ENCODE measurements around the gene FAM240B. TPM values are rescaled to one million over a fixed set of nuclear protein-coding genes. Genes with fewer than 3 reads are reported as not detected.

Gene FAM240B
- polyA plus RNA-seq (ENCODE audit: low read depth in 6 of 6), result not detected

- DNase-seq (no peak), ATAC-seq (ENCODE audit: low read depth in 2 of 2) (no peak)
- H3K9me3 Mint-ChIP-seq, result peaks cover 0 to 4% (median 2%) of the 10 kb centered on the region in 7 donors
- H3K27me3 Mint-ChIP-seq, result peaks cover 0 to 6% (median 5%) of the 10 kb centered on the region in 3 donors
- H3K4me3 Mint-ChIP-seq, result peak within 1 kb of the TSS in 1 of 8 donors; percentile 41
- no peaks in the 10 kb centered on the region for H3K4me1 Mint-ChIP-seq
- H3K27ac Mint-ChIP-seq, result no peak within 1 kb of the TSS
- H3K36me3 Mint-ChIP-seq, result no peaks in the 10 kb centered on the region
These were observed at the start of gene FAM240B for GRCh38 chr9:38720083-38720745. Gene FAM240B, minus strand, starts transcription at chr9:38720133. Its CDS starts 16,134 bp downstream, at chr9:38703999.

GRCh38 chr9:38768351-38768761 is 48.4 kb upstream of the FAM240B start:
- ATAC-seq (ENCODE audit: low read depth in 2 of 2), result no peak
- Mint-ChIP-seq H3K9me3 (peaks cover 3 to 27% (median 6%) of the 10 kb centered on the region in 7 donors), H3K27ac (no peak overlapping the region), H3K27me3 (peaks cover 0 to 9% (median 0%) of the 10 kb centered on the region in 3 donors), H3K4me3 (no peak overlapping the region), H3K36me3 (peaks cover 0 to 4% of the 10 kb centered on the region in 2 donors), H3K4me1 (no peaks in the 10 kb centered on the region)
- DNase-seq, result no peak

DNA sequence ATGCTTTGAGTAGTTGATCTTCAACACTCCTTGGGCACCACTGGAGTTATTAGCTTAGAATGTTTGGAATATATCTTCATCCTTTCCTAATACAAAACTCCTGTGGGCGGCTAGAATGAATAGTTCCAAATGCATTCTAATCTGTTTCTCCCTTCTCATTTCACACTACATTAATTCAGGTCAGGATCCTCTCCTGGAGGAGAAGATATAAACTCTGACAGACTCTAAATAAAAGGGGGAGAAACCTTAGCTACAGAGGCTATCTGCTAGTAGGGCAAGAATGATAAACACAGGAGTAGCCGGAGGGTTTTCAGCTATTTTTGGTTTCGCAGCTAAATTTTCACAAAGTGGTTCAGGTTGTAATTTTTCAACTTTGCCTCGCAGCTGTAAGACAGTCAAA is 45.2 kb upstream of the FAM240B start:
- ATAC-seq (ENCODE audit: low read depth in 2 of 2) (no peak), DNase-seq (no peak)
- no peaks in the 10 kb centered on the region for H3K4me1 Mint-ChIP-seq
- peaks cover 3 to 27% (median 6%) of the 10 kb centered on the region in 7 donors for H3K9me3 Mint-ChIP-seq
- H3K36me3 Mint-ChIP-seq, result peaks cover 0 to 4% of the 10 kb centered on the region in 2 donors
- H3K27ac Mint-ChIP-seq, result no peak overlapping the region
- no peak overlapping the region for H3K4me3 Mint-ChIP-seq
- H3K27me3 Mint-ChIP-seq, result peaks cover 0 to 9% (median 3%) of the 10 kb centered on the region in 3 donors

GRCh38 chr9:38761999-38762398 is 42.1 kb upstream of the FAM240B start:
- Mint-ChIP-seq H3K27me3 (peaks cover 0 to 9% (median 3%) of the 10 kb centered on the region in 3 donors), H3K4me1 (no peaks in the 10 kb centered on the region), H3K4me3 (no peak overlapping the region), H3K9me3 (peaks cover 0 to 9% (median under 1%) of the 10 kb centered on the region in 7 donors), H3K36me3 (no peaks in the 10 kb centered on the region), H3K27ac (no peak overlapping the region)
- ATAC-seq (ENCODE audit: low read depth in 2 of 2) (no peak), DNase-seq (no peak)

DNA sequence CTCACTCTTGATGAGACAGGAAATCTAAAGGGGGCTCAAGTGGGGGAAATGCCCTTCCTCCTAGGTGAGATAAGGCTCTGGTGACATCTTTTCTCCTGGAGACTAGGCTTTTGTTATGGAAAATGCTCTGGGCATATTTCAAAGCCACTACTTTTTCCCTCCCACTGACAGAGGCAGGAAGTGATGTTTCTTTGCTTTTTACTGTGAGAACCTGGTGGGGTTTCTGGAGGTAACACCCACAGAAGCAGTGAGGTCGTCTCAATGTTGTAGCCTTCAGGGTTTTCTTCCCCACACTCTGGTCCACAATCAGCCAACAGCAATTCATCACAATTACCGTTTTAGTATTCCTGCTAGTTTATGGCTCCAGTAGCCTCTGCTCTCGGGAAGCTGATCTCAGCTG is 41.4 kb upstream of the FAM240B start:
- ATAC-seq (ENCODE audit: low read depth in 2 of 2), result no peak
- no peaks in the 10 kb centered on the region for H3K36me3 Mint-ChIP-seq
- no peaks in the 10 kb centered on the region for H3K4me1 Mint-ChIP-seq
- peaks cover 0 to 9% (median 3%) of the 10 kb centered on the region in 3 donors for H3K27me3 Mint-ChIP-seq
- no peak for DNase-seq
- no peak overlapping the region for H3K4me3 Mint-ChIP-seq
- H3K9me3 Mint-ChIP-seq, result peaks cover 0 to 6% (median 0%) of the 10 kb centered on the region in 7 donors
- no peak overlapping the region for H3K27ac Mint-ChIP-seq

DNA sequence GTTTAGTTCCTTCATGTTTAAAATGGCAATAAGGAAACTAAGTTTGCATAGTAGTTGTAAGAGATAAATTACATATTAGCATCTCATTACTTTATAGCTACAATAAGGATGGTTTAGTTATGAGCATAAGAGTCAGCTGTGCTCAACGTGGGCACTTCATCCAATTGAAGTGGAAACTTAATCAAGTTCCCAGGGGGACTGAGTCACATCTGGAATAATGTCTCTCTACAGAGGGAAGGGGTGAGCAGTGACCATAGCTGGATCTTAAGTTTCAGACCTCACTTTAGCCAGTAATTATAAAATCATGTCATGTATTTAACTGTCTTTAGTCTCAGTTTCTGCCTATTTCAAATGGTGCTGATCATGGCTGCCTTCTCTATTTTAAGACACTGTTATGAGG is 36.8 kb upstream of the FAM240B start:
- H3K27ac Mint-ChIP-seq, result no peak overlapping the region
- H3K4me3 Mint-ChIP-seq, result no peak overlapping the region
- H3K4me1 Mint-ChIP-seq, result no peaks in the 10 kb centered on the region
- ATAC-seq (ENCODE audit: low read depth in 2 of 2), result no peak
- no peaks in the 10 kb centered on the region for H3K36me3 Mint-ChIP-seq
- H3K9me3 Mint-ChIP-seq, result no peaks in the 10 kb centered on the region
- no peak for DNase-seq
- H3K27me3 Mint-ChIP-seq, result peaks cover 0 to 6% (median under 1%) of the 10 kb centered on the region in 3 donors

DNA sequence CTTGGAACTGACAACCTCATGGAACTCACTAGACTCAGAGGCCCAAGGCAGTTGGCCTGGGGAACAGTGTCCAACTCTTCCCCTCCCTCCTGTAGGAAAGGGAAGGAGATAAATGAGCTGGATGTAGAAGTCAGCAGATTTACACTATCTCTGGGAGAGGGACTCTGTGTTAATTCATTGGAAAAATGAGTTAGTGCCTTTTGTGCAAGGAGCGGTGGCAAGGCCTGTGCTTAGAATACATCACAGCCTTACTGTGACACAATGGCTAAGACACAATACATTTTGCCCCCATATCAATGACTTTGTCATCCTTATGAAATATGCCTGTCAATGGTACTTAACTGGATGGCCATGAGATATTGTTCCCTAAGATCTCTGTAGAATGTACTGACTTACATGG is 28.0 kb upstream of the FAM240B start:
- H3K27me3 Mint-ChIP-seq, result peaks cover 2 to 6% (median 4%) of the 10 kb centered on the region in 3 donors
- H3K4me1 Mint-ChIP-seq, result no peaks in the 10 kb centered on the region
- ATAC-seq (ENCODE audit: low read depth in 2 of 2) (no peak), DNase-seq (no peak)
- H3K9me3 Mint-ChIP-seq, result no peaks in the 10 kb centered on the region
- no peak overlapping the region for H3K4me3 Mint-ChIP-seq
- no peak overlapping the region for H3K27ac Mint-ChIP-seq
- no peaks in the 10 kb centered on the region for H3K36me3 Mint-ChIP-seq

DNA sequence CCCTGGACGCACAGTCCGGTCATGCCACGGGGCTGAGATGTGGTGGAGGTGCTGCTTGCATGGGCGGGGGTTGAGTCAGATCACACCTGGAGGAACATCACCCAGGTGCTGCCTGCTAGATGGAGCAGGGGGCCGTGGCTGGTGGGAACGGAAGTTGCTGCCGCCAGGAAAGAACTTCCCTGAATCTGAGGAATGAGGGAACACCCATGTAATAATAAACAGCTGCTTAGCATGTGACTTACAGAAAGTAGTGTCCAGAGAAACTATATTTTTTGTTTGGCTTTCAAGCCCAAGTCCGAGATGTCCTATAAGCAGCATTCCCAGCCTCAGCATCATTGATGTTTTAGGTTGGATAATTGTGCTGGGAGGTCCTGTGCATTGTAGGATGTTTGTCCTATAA is 27.1 kb upstream of the FAM240B start:
- Mint-ChIP-seq H3K4me3 (peak overlapping the region in 1 of 8 donors; percentile 70), H3K27ac (no peak overlapping the region), H3K9me3 (peaks cover 0 to 3% (median 0%) of the 10 kb centered on the region in 7 donors), H3K4me1 (no peaks in the 10 kb centered on the region), H3K36me3 (no peaks in the 10 kb centered on the region), H3K27me3 (peaks cover under 1 to 9% (median 4%) of the 10 kb centered on the region in 3 donors)
- DNase-seq (no peak), ATAC-seq (ENCODE audit: low read depth in 2 of 2) (no peak)

DNA sequence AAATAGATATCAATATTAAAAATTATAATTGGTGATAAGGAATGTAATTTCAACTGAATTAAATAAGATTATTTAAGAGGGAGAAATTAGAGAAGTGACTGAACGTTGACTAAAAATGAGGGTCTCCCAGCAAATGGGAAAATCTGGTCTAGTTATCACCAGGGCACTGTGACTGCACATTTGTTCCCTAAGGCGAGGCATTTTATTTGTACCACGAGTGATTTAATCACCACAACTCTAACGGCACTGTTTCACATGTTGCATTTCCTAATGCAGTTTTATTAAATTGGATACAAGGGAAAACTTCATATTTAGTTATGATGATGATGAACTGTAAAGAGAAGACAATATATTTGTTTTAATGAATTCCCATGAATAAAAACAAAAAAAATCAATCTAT is 26.4 kb upstream of the FAM240B start:
- ATAC-seq (ENCODE audit: low read depth in 2 of 2) (no peak), DNase-seq (no peak)
- Mint-ChIP-seq H3K4me3 (no peak overlapping the region), H3K36me3 (no peaks in the 10 kb centered on the region), H3K27ac (no peak overlapping the region), H3K9me3 (peaks cover 0 to 3% (median 0%) of the 10 kb centered on the region in 7 donors), H3K27me3 (peaks cover under 1 to 9% (median 4%) of the 10 kb centered on the region in 3 donors), H3K4me1 (no peaks in the 10 kb centered on the region)

DNA sequence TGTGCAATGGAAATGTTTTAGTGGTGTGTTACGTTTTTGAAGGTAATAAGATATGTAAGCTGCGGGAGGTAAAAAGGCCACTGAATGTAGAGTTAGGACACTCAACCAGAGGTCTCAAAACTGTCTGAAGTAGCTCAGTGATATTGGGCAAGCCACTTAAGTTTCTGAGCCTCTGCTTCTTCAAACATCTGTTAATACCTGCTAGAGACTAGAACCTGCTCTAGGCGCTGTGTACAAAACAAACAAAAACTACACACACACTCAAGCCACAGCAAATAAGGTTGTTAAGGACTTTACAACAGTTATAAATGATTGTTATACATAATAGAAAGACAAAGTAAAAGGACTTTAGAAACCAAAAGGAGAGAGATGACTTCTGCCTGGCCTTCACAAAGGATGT is 24.6 kb upstream of the FAM240B start:
- Mint-ChIP-seq H3K36me3 (no peaks in the 10 kb centered on the region), H3K27me3 (peaks cover 6 to 13% (median 9%) of the 10 kb centered on the region in 3 donors)

DNA sequence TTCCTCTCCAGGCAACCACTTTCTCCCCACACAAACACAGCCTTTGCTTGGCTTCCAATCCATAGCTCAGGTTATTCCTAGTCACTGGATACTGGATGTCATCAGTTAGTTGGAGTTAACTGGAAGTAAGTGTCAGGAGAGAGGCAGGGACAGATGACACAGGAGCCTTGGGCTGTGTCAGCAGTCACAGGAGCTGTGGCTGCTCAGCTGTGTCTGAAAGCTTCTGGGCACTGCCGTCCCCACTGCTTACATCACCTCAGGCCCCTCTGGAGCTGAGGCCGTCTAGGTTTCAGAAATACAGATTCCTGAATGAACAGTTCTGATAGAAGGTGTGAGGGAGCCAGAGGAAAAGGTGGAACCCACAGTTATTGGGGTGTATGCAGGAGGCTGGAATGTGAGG is 17.3 kb upstream of the FAM240B start:
- no peak overlapping the region for H3K4me3 Mint-ChIP-seq
- H3K27me3 Mint-ChIP-seq, result peaks cover under 1 to 10% (median 6%) of the 10 kb centered on the region in 3 donors
- DNase-seq, result no peak
- no peak overlapping the region for H3K27ac Mint-ChIP-seq
- no peak for ATAC-seq (ENCODE audit: low read depth in 2 of 2)
- no peaks in the 10 kb centered on the region for H3K36me3 Mint-ChIP-seq
- no peaks in the 10 kb centered on the region for H3K4me1 Mint-ChIP-seq
- peaks cover 0 to 2% (median 0%) of the 10 kb centered on the region in 7 donors for H3K9me3 Mint-ChIP-seq

More for the DNA sequence above, 24.6 kb upstream of the FAM240B start:
- H3K4me3 Mint-ChIP-seq, result no peak overlapping the region
- H3K9me3 Mint-ChIP-seq, result peaks cover 0 to 3% (median 0%) of the 10 kb centered on the region in 7 donors
- H3K4me1 Mint-ChIP-seq, result no peaks in the 10 kb centered on the region
- DNase-seq, result no peak
- no peak for ATAC-seq (ENCODE audit: low read depth in 2 of 2)
- no peak overlapping the region for H3K27ac Mint-ChIP-seq

GRCh38 chr9:38734831-38735230 is 14.9 kb upstream of the FAM240B start:
- Mint-ChIP-seq H3K9me3 (peaks cover 0 to 6% (median 0%) of the 10 kb centered on the region in 7 donors), H3K36me3 (no peaks in the 10 kb centered on the region), H3K27ac (no peak overlapping the region), H3K4me1 (no peaks in the 10 kb centered on the region), H3K4me3 (no peak overlapping the region), H3K27me3 (peaks cover 0 to 11% (median 0%) of the 10 kb centered on the region in 3 donors)
- ATAC-seq (ENCODE audit: low read depth in 2 of 2), result no peak
- no peak for DNase-seq

DNA sequence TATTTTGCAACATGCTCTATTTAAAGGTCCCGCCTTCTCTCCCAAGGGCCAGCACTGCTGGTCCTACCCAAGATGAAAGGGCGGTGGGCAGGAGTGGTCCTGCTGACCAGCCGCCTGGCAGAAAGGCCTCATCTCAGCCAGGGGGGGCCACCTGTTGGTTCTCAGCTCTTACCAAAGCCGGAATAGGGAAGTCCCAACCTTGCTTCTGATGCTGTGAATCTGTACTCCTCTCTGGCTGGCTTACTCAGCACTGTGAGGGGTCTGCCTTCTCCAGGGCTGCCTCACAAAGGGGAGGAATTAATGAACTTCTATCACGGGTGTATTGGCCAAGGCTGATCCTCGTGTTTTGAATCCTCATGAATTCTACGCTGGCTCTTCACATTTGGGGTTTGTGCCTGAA is 13.6 kb upstream of the FAM240B start:
- H3K27ac Mint-ChIP-seq, result no peak overlapping the region
- DNase-seq (no peak), ATAC-seq (ENCODE audit: low read depth in 2 of 2) (no peak)
- peaks cover 0 to 12% (median 8%) of the 10 kb centered on the region in 3 donors for H3K27me3 Mint-ChIP-seq
- no peaks in the 10 kb centered on the region for H3K4me1 Mint-ChIP-seq
- no peaks in the 10 kb centered on the region for H3K36me3 Mint-ChIP-seq
- peaks cover 0 to 6% (median 0%) of the 10 kb centered on the region in 7 donors for H3K9me3 Mint-ChIP-seq
- no peak overlapping the region for H3K4me3 Mint-ChIP-seq

DNA sequence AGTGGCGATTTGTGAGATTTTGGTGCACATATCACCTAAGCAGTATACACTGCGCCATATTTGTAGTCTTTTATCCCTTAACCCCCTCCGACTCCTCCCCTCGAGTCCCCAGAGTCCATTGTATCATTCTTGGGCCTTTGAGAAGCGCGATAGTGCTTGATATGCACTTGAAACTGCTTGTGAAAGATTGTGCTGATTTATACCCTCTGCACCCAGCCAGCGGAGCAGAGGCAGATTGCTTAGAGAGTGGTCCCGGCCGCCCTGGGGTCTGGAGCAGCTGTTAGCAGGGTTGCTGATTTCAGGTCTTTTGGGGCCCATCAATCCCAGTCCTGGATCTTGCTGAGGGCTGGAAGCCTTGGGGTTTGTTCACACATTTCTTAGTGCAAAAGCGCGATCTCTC is 13.0 kb upstream of the FAM240B start:
- Mint-ChIP-seq H3K4me1 (no peaks in the 10 kb centered on the region), H3K4me3 (no peak overlapping the region), H3K36me3 (no peaks in the 10 kb centered on the region), H3K27ac (no peak overlapping the region), H3K9me3 (peaks cover 0 to 6% (median 0%) of the 10 kb centered on the region in 7 donors), H3K27me3 (peaks cover 3 to 13% (median 8%) of the 10 kb centered on the region in 3 donors)
- DNase-seq, result no peak
- no peak for ATAC-seq (ENCODE audit: low read depth in 2 of 2)
